Stimulated activated naive CD8-positive, alpha-beta T cell treated with anti-CD3 and anti-CD28 coated beads, Interleukin-15, amount 100 ng/mL, for 72 hours (primary cell): Measurements from ENCODE around the gene PSTK.

ENCODE experiments used
- ATAC-seq: fragments of 150-1000 bp; cut with Tn5 transposase; 2 replicates; pipeline ENCODE4 v1.10.0; 2021; ENCODE audit warnings: mild to moderate bottlenecking, moderate library complexity
- DNase-seq, 2 donors: peaks; one replicate each; pipeline ENCODE4 v3.0.0; 2021 to 2022
- H3K27ac Mint-ChIP-seq, 2 donors: one replicate each; pipeline ENCODE4 v1.8.0; 2022; ENCODE audit warnings: mild to moderate bottlenecking in 2 of 2, mixed read lengths in 2 of 2, moderate library complexity in 2 of 2
- H3K27me3 Mint-ChIP-seq: one replicate; pipeline ENCODE4 v1.8.0; 2022; ENCODE audit warnings: mixed read lengths
- H3K4me1 Mint-ChIP-seq: one replicate; pipeline ENCODE4 v1.8.0; 2022; ENCODE audit warnings: mild to moderate bottlenecking, mixed read lengths
- H3K4me3 Mint-ChIP-seq, 2 donors: one replicate each; pipeline ENCODE4 v1.8.0; 2022; ENCODE audit warnings: mild to moderate bottlenecking in 2 of 2, mixed read lengths in 2 of 2, moderate library complexity in 1 of 2
- H3K9me3 Mint-ChIP-seq, 2 donors: one replicate each; pipeline ENCODE4 v1.8.0; 2022; ENCODE audit warnings: mixed read lengths in 2 of 2

Gene PSTK

DNA sequence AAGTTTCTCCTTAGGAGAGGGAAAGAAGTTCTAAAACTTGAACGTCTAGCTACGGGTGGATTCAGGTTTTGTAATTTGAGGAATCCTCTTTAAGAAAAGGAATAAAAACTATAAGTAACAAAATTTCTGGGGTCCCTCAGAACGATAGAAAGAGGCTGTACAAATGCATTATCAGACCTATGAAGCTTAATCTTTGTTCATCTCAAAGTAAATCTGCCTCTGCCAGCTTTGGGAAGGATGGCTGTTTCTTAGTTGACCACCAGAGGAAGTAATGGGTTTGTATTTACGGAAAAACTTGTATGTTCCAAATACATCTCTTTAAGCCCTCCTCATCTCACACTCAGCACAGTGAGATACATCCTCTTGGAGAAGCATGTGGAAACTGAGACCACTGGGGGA is 864 bp downstream of the PSTK start:
- H3K4me3 Mint-ChIP-seq, result peak overlapping the region; percentile 92 to 95
- no peak for ATAC-seq
- H3K4me1 Mint-ChIP-seq, result peaks cover 24% of the 10 kb centered on the region
- H3K27ac Mint-ChIP-seq, result peak overlapping the region in 1 of 2 donors; percentile 58
- H3K27me3 Mint-ChIP-seq, result no peaks in the 10 kb centered on the region
- H3K9me3 Mint-ChIP-seq, result no peaks in the 10 kb centered on the region
- peak in 1 of 2 donors; percentile 7 for DNase-seq

DNA sequence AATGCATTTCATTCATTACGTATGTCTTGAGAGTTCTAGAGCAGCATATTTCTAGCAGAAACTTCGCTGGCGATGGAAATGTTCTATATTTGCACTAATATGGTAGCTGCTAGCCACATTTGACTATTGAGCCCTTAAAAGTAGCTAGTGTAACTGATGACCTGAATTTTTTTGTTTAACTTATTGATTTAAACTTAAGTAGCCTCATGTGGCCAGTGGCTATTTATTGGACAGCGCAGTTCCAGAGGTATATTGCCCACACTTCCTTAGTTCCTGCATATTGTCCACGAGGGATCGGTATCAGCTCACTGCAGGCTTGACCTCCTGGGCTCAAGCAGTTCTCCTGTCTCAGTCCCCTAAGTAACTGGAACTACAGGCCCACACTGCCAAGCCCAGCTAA is 3.7 kb downstream of the PSTK start:
- ATAC-seq (no peak), DNase-seq (no peak)
- no peak overlapping the region for H3K4me3 Mint-ChIP-seq
- peaks cover 24% of the 10 kb centered on the region for H3K4me1 Mint-ChIP-seq
- H3K9me3 Mint-ChIP-seq, result no peaks in the 10 kb centered on the region
- no peak overlapping the region for H3K27ac Mint-ChIP-seq
- no peaks in the 10 kb centered on the region for H3K27me3 Mint-ChIP-seq

DNA sequence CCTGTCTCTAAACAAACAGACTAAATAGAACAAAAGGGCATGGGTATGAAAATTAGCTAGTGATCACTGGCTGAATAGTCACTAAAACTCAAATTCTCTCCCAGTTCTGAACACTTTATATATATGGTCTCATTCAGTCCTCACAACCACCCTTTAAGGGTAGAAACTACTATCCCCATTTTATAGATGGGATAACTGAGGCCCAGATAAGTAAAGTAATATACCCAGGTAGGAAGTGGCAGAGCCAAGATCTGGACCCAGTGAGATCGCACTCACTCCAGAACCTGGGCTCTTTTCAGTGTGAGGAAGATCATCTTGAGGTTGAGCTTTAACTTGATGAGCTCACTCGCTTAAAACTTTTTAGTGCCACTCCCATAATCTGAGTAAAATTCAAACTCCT is 4.5 kb downstream of the PSTK start:
- no peak for DNase-seq
- H3K27me3 Mint-ChIP-seq, result no peaks in the 10 kb centered on the region
- H3K4me1 Mint-ChIP-seq, result peaks cover 21% of the 10 kb centered on the region
- no peak overlapping the region for H3K4me3 Mint-ChIP-seq
- ATAC-seq, result no peak
- H3K9me3 Mint-ChIP-seq, result no peaks in the 10 kb centered on the region
- no peak overlapping the region for H3K27ac Mint-ChIP-seq

DNA sequence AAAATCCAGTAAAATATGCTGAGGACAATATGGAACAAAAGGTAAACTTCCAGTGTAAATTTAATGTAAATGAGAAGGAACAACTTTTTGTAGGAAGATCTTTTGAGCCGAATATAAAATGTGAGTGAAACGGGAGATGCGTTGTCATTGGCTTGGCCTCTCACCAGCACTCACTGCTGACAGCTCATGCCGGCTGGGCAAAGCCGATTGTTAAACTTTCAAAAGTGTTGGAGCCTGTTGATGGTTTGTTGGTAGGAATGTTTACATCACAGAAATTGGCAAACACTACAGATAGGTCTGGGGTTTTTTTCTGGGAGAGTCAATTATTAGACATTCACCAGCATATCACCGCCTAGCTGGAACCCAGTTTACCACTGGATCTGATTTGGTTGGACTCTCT is 6.1 kb downstream of the PSTK start:
- Mint-ChIP-seq H3K4me3 (no peak overlapping the region), H3K27me3 (no peaks in the 10 kb centered on the region), H3K9me3 (no peaks in the 10 kb centered on the region), H3K4me1 (peaks cover 10% of the 10 kb centered on the region), H3K27ac (no peak overlapping the region)
- DNase-seq (no peak), ATAC-seq (no peak)

DNA sequence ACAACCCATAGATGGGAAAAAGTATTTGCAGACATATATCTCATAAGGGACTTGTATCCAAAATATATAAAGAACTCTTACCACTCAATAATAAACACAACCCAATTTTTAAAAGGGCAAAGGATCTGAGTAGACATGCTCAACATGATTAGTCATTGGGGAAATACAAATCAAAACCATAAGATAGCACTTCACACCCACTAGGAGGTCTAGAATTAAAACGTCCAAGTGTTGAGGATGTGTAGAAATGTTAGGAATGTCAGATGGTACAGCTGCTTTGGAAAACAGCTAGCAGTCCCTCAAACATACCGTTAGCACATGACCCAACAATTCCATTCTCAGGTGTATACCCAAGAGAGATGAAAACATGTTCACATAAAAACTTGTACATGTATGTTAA is 8.3 kb downstream of the PSTK start:
- Mint-ChIP-seq H3K9me3 (no peaks in the 10 kb centered on the region), H3K4me1 (no peaks in the 10 kb centered on the region), H3K27me3 (no peaks in the 10 kb centered on the region), H3K4me3 (no peak overlapping the region), H3K27ac (no peak overlapping the region)
- DNase-seq, result no peak
- ATAC-seq, result no peak

DNA sequence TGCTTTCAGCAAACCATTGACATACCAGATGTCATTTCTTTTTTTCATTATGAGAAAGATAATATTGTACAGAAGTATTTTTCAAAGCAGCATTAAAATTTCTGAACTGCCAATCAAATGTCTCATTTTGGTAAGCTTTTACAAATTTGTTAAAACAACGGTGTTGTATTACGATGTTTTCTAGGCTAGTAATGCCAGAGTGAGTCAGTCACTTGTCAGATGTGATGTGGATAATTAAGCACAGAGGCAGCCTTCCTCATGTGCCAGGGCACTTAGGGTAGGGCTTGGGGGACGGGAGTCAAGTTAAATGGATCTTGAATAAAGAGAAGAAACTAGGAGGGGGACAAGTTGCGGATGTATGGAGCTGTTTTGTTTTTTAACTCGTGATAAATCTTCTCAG is 10.1 kb downstream of the PSTK start:
- H3K27me3 Mint-ChIP-seq, result no peaks in the 10 kb centered on the region
- H3K4me3 Mint-ChIP-seq, result no peak overlapping the region
- no peaks in the 10 kb centered on the region for H3K9me3 Mint-ChIP-seq
- no peak for DNase-seq
- H3K4me1 Mint-ChIP-seq, result peaks cover 1% of the 10 kb centered on the region
- no peak for ATAC-seq
- peak overlapping the region in 1 of 2 donors; percentile 30 for H3K27ac Mint-ChIP-seq

DNA sequence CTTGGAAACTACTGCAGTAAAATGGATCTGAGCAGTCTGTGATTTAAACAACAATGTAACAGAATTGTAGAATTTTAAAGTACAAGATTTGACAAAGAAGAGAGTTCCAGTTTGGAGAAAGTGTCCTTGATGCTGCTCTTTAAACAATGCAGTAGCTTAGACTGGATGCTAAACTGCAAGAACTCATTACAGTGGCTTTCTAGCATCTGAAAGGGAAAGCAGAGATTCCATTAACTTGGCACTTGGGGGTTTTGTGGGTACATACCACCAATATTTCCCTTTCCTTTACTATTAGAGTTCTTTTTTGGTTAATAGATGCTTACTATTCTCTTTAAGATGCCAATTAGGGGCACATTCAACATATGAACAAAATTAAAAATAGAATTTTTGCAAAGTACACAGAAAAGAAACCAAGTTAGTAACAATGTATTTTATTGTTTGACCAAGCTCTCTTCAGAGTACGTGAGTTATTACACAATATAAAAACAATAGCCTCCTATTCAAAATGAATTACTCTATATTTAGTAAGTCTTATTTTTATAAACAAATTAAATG is 11.9 kb downstream of the PSTK start:
- H3K4me3 Mint-ChIP-seq, result no peak overlapping the region
- peaks cover 5% of the 10 kb centered on the region for H3K4me1 Mint-ChIP-seq
- DNase-seq, result no peak
- H3K27ac Mint-ChIP-seq, result no peak overlapping the region
- no peaks in the 10 kb centered on the region for H3K27me3 Mint-ChIP-seq
- H3K9me3 Mint-ChIP-seq, result no peaks in the 10 kb centered on the region
- no peak for ATAC-seq

DNA sequence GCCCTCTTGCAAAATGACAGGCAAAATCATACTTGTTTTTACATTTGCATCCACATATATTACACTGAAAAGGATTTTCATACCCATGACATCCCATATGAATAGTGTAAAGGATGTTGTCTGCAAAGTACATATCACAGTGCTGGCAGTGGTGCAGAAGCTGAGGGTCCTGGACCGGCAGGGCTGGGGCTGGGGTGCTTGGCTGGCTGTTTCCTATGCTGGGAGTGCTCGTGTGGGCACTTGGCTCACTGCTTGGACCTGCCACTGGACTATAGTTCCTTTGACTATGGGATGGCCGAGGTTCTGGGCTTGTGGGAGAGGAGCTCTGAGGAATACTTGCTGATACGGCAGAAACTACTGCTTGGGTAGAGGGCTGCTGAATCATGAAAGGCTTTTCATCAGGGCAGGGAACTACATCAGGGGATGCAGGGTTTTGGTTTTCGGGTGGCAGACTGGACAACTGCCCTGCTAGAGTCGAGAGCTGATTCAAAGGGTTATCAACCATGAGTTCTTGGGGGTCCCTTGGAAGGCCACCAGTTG is 13.7 kb downstream of the PSTK start:
- H3K4me1 Mint-ChIP-seq, result peaks cover 9% of the 10 kb centered on the region
- no peak overlapping the region for H3K4me3 Mint-ChIP-seq
- ATAC-seq, result no peak
- peak overlapping the region in 1 of 2 donors; percentile 66 for H3K27ac Mint-ChIP-seq
- H3K9me3 Mint-ChIP-seq, result no peaks in the 10 kb centered on the region
- H3K27me3 Mint-ChIP-seq, result no peaks in the 10 kb centered on the region
- no peak for DNase-seq

DNA sequence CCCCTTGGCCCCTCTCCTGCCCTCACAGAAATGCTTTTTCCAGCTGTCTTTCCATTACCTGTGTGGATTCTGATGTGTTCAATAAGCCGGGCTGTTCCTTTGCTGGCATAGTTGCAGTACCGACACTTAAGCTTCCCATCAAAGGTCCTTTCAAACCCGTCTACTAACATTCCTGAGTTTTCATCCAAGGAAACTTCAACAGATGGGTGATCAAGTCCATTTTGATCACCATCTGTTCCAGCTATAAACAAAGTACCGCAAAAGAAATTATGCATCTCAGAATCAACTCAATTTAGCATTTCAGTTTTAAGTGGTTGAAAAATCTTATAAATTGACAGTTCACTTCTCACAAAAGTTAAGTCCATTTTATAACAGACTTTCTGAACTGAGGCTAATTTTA is 15.7 kb downstream of the PSTK start:
- DNase-seq, result no peak
- Mint-ChIP-seq H3K4me3 (no peak overlapping the region), H3K27me3 (no peaks in the 10 kb centered on the region), H3K27ac (no peak overlapping the region), H3K4me1 (peaks cover 26% of the 10 kb centered on the region), H3K9me3 (no peaks in the 10 kb centered on the region)
- no peak for ATAC-seq

DNA sequence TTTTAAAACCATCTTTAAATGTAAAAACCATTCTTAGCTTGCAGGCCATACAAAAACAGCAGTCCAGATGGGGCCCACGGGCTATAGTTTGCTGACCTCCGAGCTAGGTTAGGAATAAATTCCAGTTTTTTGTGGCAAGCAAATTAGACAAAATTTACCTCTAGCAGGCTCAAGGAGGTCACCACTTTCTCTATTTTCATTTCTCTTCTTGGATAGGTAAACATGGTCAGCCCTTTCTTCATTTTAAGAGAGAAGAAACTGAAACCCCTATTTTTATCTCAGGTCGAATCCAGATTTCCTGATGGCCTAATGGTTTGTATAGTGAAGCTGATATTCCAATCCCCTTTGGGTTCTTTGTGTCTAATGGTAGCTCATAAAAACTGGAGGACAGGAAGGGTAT is 17.7 kb downstream of the PSTK start:
- DNase-seq (no peak), ATAC-seq (no peak)
- H3K27ac Mint-ChIP-seq, result no peak overlapping the region
- peaks cover 33% of the 10 kb centered on the region for H3K4me1 Mint-ChIP-seq
- no peaks in the 10 kb centered on the region for H3K9me3 Mint-ChIP-seq
- H3K4me3 Mint-ChIP-seq, result no peak overlapping the region
- H3K27me3 Mint-ChIP-seq, result no peaks in the 10 kb centered on the region

DNA sequence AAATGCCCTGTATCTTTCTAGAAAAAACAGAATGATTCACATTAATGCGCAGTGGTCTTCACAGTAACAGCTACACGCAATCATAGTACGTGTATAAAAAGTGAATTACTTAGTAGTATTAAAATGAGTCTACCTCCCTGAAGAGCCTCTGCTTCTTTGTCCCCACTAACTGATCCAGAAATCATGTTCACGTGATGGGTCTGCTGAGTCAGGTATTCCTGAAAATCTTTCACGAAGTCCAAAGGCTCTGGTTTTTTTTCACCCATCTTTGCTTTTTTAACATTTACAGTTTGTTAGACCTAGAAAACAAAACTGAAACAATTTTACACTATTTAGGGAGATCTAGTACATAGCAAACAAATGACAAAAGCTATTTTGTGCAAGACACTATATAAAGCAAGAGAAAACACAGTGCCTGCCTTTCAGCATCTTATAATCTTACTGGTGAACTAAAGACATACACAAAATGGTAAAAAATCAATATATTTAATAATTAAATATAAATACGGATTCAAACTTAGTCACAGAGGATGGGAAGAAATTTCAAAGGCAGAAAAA is 18.2 kb downstream of the PSTK start:
- Mint-ChIP-seq H3K27me3 (no peaks in the 10 kb centered on the region), H3K4me3 (no peak overlapping the region), H3K27ac (peak overlapping the region in 1 of 2 donors; percentile 47), H3K9me3 (no peaks in the 10 kb centered on the region), H3K4me1 (peaks cover 33% of the 10 kb centered on the region)
- DNase-seq, result no peak
- no peak for ATAC-seq

DNA sequence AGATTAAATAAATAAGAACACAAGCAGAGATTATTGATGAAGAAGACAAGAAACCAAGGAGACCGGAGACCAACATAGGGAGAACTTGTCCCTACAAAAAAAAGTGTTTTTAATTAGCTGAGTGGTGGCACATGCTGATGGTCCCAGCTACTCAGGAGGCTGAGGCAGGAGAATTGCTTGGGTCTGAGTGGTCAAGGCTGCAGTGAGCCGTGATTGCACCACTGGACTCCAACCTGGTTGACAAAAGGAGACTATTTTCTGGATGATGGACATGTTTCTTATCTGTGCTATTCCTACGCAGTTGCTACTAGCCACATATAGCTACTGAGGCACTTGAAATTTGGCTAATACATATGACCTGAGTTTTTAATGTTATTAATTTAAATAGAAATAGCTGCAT is 18.7 kb downstream of the PSTK start:
- DNase-seq (no peak), ATAC-seq (no peak)
- Mint-ChIP-seq H3K4me3 (no peak overlapping the region), H3K9me3 (no peaks in the 10 kb centered on the region), H3K27me3 (no peaks in the 10 kb centered on the region), H3K27ac (peak overlapping the region; percentile 5 to 47), H3K4me1 (peaks cover 33% of the 10 kb centered on the region)

DNA sequence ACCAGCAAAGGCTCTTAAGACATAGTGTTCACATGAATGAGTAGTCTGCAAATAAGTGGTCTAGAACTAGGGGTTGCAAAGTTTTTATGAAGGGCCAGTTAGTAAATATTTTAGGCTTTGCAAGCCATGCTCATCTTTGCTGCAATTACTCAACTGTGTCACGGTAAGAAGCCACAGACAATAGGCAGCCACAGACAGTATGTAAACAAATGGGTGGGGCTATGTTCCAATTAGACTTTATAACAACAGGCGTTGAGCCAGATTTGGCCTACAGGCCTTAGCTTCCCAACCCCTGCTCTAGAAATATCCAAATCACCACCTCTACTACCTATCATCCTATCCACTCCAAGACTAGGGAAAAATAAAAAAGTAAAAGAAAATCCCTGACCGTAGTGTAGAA is 19.1 kb downstream of the PSTK start:
- H3K4me3 Mint-ChIP-seq, result no peak overlapping the region
- no peak overlapping the region for H3K27ac Mint-ChIP-seq
- no peak for DNase-seq
- no peaks in the 10 kb centered on the region for H3K27me3 Mint-ChIP-seq
- peaks cover 33% of the 10 kb centered on the region for H3K4me1 Mint-ChIP-seq
- no peak for ATAC-seq
- H3K9me3 Mint-ChIP-seq, result no peaks in the 10 kb centered on the region

DNA sequence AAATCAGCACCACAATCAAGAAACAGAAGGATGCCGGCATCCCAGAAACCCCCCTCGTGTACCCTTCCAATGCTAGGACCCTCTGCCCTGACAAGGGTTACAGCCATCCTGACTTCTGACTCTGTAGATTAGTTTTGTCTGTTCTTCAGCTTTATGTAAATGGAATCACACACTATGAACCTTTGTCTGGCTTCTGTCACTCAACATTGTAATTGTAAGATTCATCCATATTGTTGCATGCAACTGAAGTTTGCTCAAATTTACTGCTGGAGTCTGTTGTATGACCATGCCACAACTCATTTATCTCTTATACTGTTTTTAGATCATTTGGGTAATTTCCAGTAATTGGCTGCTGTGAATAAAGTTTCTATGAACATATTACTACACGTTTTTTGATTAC is 20.0 kb downstream of the PSTK start:
- Mint-ChIP-seq H3K4me3 (no peak overlapping the region), H3K27me3 (no peaks in the 10 kb centered on the region), H3K27ac (no peak overlapping the region), H3K9me3 (no peaks in the 10 kb centered on the region), H3K4me1 (peaks cover 33% of the 10 kb centered on the region)
- ATAC-seq (no peak), DNase-seq (no peak)

DNA sequence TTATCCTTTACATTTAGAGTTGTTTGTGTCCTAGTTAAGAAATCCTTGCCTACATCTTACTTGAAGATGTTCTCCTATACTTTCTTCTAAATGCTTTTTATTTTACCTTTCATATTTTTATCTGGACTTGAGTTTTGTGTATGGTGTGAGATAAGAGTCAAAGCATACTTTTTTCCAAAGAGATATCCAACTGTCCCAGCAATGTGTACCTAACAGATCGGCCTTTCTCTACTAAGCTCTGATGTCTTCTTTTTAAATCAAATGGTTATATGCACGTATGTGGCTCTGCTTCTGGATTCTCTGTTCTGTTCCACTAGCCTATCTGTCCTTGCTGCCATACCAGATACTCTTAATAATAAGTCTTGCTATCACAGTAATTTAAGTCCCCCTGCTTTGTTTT is 21.2 kb downstream of the PSTK start:
- ATAC-seq, result no peak
- no peak overlapping the region for H3K4me3 Mint-ChIP-seq

DNA sequence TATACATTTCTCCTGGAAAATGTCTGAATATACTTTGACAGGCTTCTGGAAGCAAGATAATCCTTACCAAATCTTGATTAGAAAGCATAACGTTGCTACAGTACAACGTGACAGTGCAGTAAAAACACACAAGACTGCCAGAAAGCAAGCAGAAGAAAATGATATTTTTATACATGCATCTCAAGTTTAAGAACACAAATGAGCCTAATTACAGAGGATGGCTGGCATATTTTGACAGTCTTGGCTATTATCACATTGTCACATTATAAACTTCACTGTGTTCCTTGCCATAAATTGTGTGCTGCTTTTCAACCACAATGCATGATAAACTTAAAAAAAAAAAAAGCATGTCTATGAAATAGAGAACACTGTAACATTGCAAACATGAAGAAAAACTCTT is 24.1 kb downstream of the PSTK start:
- no peak for ATAC-seq
- H3K4me1 Mint-ChIP-seq, result peaks cover 42% of the 10 kb centered on the region
- DNase-seq, result no peak
- H3K27me3 Mint-ChIP-seq, result no peaks in the 10 kb centered on the region
- H3K27ac Mint-ChIP-seq, result no peak overlapping the region
- H3K4me3 Mint-ChIP-seq, result no peak overlapping the region
- no peaks in the 10 kb centered on the region for H3K9me3 Mint-ChIP-seq

More for the DNA sequence above, 21.2 kb downstream of the PSTK start:
- no peak for DNase-seq
- Mint-ChIP-seq H3K4me1 (peaks cover 39% of the 10 kb centered on the region), H3K27me3 (no peaks in the 10 kb centered on the region), H3K27ac (peak overlapping the region in 1 of 2 donors; percentile 71), H3K9me3 (no peaks in the 10 kb centered on the region)
